ENCODE results near the gene TNFSF8.

TNFSF8 gene

DNA sequence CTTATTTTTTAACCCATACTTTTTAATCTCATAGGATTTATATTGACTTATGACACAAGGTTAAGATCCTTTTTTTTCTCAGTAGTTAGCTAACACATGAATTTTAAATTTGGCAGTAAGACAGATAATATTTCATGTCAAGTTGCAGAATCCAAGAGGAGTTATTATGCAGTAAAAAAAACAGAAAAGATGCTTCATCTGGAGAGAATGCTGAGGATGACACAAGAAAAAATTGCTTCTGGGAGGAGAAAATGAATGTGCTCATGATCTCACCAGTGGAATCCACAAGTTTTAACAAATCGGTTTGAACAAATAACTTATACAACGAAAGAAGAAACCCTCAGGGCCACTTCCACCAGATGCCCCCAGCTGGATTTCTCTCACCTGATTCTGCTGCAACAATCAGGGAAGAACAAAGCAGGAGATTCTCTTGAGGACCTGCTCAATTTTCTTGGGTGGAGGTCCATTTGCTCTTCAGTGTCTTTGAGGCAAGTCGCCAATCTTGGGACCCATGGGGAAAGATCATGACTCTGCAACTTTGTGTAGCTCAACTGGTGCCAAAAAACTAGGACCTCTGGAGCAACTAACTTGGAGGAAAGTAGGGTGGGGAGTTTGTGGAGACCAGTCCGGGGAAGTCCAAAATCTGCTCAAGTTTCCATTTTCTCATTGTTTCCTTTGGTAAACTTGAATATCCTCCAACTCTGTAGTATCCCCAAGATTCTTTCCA is 74.0 kb downstream of the TNFSF8 start:
- H3K4me3 ChIP-seq (ENCODE audit: low read depth, low read length), result no peak overlapping the region
- H3K9ac ChIP-seq, result no peak overlapping the region
- H3K36me3 ChIP-seq (ENCODE audit: control insufficient read depth, insufficient read depth, low read length), result no peaks in the 10 kb centered on the region
- H3K9me3 ChIP-seq (ENCODE audit: control insufficient read depth, low read length), result no peaks in the 10 kb centered on the region
- no peak for TF ChIP-seq CTCF (IDR thresholded peaks at IDR 0.05)
- no peaks in the 10 kb centered on the region for H3K4me1 ChIP-seq
- H3K4me2 ChIP-seq (ENCODE audit: low read length), result no peak overlapping the region
- H3K79me2 ChIP-seq, result no peaks in the 10 kb centered on the region
- H3K27me3 ChIP-seq (ENCODE audit: control insufficient read depth, insufficient read depth, low read length), result no peaks in the 10 kb centered on the region
- H3K27ac ChIP-seq, result no peak overlapping the region
- H2AFZ ChIP-seq, result no peak overlapping the region

DNA sequence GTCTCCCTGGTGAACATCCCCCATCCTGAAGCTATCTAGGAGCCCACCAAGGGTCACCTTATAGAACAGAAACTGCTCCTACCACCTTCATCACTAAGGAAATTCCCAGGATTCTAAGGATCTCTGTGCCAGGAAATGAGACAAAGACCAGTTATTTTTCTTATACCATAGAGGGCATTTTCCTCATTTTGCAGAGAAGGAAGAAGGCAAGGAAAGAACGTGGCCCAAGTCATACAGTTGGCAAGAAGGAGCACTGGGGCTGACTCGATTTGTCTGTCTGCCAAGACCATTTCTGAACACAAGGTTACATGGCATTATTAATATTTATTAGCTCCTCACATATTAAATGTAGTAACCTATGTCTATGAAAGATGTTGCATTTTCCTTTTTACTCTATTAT is 74.9 kb downstream of the TNFSF8 start:
- H3K27ac ChIP-seq, result no peak overlapping the region
- no peak overlapping the region for H3K4me2 ChIP-seq (ENCODE audit: low read length)
- H3K4me3 ChIP-seq (ENCODE audit: low read depth, low read length), result no peak overlapping the region
- H3K4me1 ChIP-seq, result no peaks in the 10 kb centered on the region
- H3K9me3 ChIP-seq (ENCODE audit: control insufficient read depth, low read length), result no peaks in the 10 kb centered on the region
- H3K79me2 ChIP-seq, result no peaks in the 10 kb centered on the region
- H2AFZ ChIP-seq, result no peak overlapping the region
- no peaks in the 10 kb centered on the region for H3K27me3 ChIP-seq (ENCODE audit: control insufficient read depth, insufficient read depth, low read length)
- TF ChIP-seq CTCF (IDR thresholded peaks at IDR 0.05), result no peak
- no peak overlapping the region for H3K9ac ChIP-seq
- no peaks in the 10 kb centered on the region for H3K36me3 ChIP-seq (ENCODE audit: control insufficient read depth, insufficient read depth, low read length)

GRCh38 chr9:114854736-114855355 is 75.5 kb downstream of the TNFSF8 start:
- Histone ChIP-seq H3K4me1 (no peaks in the 10 kb centered on the region), H3K79me2 (no peaks in the 10 kb centered on the region), H3K4me2 (ENCODE audit: low read length) (no peak overlapping the region), H3K9ac (no peak overlapping the region), H3K36me3 (ENCODE audit: control insufficient read depth, insufficient read depth, low read length) (no peaks in the 10 kb centered on the region), H3K9me3 (ENCODE audit: control insufficient read depth, low read length) (no peaks in the 10 kb centered on the region), H2AFZ (no peak overlapping the region), H3K27ac (no peak overlapping the region), H3K4me3 (ENCODE audit: low read depth, low read length) (no peak overlapping the region), H3K27me3 (ENCODE audit: control insufficient read depth, insufficient read depth, low read length) (no peaks in the 10 kb centered on the region)
- TF ChIP-seq CTCF (IDR thresholded peaks at IDR 0.05), result no peak

DNA sequence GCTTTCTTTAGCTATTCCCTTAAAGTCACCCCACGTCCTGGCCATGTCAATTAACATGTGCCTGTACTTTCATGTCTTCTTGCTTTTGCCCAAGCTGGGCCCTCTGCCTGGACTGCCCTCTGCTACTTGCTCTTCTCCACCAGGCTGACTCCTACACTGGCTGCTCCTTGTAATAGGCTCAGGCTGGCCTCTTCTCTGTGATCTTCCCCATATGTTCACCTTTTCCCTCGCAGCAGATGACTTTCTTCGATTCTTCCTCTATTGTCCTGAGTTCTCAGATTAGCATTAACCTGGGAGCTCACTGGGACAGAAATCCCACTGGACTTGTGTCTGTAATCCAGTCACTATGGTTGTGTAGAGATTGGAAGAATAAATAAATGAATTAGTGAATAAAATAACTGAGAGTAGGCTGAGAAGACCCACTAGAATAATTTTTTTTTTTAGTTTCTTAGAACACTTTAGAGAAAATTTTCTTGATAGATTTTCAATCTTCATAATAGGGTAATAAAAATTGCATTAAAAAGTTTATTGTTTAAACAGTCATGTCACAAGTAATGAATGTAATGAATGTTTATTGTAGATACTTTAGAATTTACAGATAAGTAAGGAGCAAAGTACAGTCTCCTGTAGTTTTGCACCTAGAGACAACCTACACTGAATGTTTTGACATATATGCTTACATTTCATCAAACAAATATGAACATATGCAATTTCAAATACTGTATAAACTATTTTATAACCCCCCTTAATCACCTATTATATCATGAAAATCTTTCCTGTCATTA is 77.1 kb downstream of the TNFSF8 start:
- Histone ChIP-seq H3K9ac (no peak overlapping the region), H3K4me3 (ENCODE audit: low read depth, low read length) (no peak overlapping the region), H2AFZ (no peak overlapping the region), H3K79me2 (no peaks in the 10 kb centered on the region), H3K27me3 (ENCODE audit: control insufficient read depth, insufficient read depth, low read length) (no peaks in the 10 kb centered on the region), H3K4me1 (no peaks in the 10 kb centered on the region), H3K27ac (no peak overlapping the region), H3K4me2 (ENCODE audit: low read length) (no peak overlapping the region), H3K9me3 (ENCODE audit: control insufficient read depth, low read length) (no peaks in the 10 kb centered on the region), H3K36me3 (ENCODE audit: control insufficient read depth, insufficient read depth, low read length) (no peaks in the 10 kb centered on the region)
- TF ChIP-seq CTCF (IDR thresholded peaks at IDR 0.05), result no peak
